GM18870 (cell line): ENCODE measurements around the gene BIN1.

ENCODE experiments used
- ATAC-seq: cut with Tn5 transposase; IDR thresholded peaks from one replicate; pipeline ENCODE4 v1.9.1; 2021; ENCODE audit warnings: moderate library complexity; ENCODE audit not compliant: unreplicated experiment

Gene BIN1

GRCh38 chr2:127105656-127106456 lies 1.1 kb downstream of the BIN1 start:
- ATAC-seq: no peak

- no peak for ATAC-seq
Observed at GRCh38 chr2:127104881-127105655, 1.9 kb downstream of the BIN1 start.

GRCh38 chr2:127104166-127104660 lies 2.7 kb downstream of the BIN1 start:
- no peak for ATAC-seq

- no peak for ATAC-seq
Observed at GRCh38 chr2:127103243-127104165, 3.5 kb downstream of the BIN1 start.

- no peak for ATAC-seq
Observed at GRCh38 chr2:127102521-127103242, 4.3 kb downstream of the BIN1 start.

- no peak for ATAC-seq
Observed at GRCh38 chr2:127101756-127102477, 5.0 kb downstream of the BIN1 start.

- no peak for ATAC-seq
Observed at GRCh38 chr2:127101048-127101611, 5.8 kb downstream of the BIN1 start.

GRCh38 chr2:127100251-127101047 lies 6.5 kb downstream of the BIN1 start:
- no peak for ATAC-seq

GRCh38 chr2:127098711-127099110 lies 8.2 kb downstream of the BIN1 start:
- ATAC-seq: no peak

- no peak for ATAC-seq
Observed at GRCh38 chr2:127097841-127098651, 8.9 kb downstream of the BIN1 start.

GRCh38 chr2:127097471-127097765 lies 9.5 kb downstream of the BIN1 start:
- ATAC-seq: no peak

GRCh38 chr2:127096718-127097470 lies 10.1 kb downstream of the BIN1 start:
- no peak for ATAC-seq

GRCh38 chr2:127096280-127096679 lies 10.7 kb downstream of the BIN1 start:
- ATAC-seq: no peak

GRCh38 chr2:127095784-127096183 lies 11.2 kb downstream of the BIN1 start:
- ATAC-seq: no peak

- no peak for ATAC-seq
Observed at GRCh38 chr2:127095367-127095641, 11.7 kb downstream of the BIN1 start.

- no peak for ATAC-seq
Observed at GRCh38 chr2:127094509-127095366, 12.2 kb downstream of the BIN1 start.
